HL-60 (cell line): Measurements from ENCODE around the gene NF1.
"Not testable (repeated sequence)": the region's sequence is repeated elsewhere in the genome, so short reads cannot be mapped to it uniquely, and the experiment has no call there.

Experiments used
- POLR2AphosphoS5 ChIP-seq: IDR thresholded peaks from 2 replicates; pipeline ENCODE4 v1.6.1; 2012; ENCODE audit warnings: low read depth
- TF ChIP-seq, protein P1 (sequence below): IDR thresholded peaks from one replicate; pipeline ENCODE4 v1.5.1; 2011; ENCODE audit warnings: low read length, control low read depth, inconsistent platforms; ENCODE audit not compliant: insufficient read depth

DNA sequence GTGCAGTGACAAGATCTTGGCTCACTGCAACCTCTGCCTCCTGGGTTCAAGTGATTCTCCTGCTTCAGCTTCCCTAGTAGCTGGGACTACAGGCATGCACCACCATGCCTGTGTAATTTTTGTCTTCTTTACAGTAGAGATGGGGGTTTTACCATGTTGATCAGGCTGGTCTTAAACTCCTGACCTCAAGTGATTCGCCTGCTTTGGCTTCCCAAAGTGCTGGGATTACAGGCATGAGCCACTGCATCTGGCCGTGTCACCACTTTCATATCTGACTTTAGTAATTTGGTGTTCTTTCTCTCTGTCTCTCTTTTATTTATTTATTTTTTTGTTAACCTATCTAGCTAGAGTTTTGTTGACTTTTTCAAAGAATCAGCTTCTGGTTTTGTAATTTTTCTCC lies 103.9 kb downstream of the NF1 start:
- TF ChIP-seq, protein P1, sequence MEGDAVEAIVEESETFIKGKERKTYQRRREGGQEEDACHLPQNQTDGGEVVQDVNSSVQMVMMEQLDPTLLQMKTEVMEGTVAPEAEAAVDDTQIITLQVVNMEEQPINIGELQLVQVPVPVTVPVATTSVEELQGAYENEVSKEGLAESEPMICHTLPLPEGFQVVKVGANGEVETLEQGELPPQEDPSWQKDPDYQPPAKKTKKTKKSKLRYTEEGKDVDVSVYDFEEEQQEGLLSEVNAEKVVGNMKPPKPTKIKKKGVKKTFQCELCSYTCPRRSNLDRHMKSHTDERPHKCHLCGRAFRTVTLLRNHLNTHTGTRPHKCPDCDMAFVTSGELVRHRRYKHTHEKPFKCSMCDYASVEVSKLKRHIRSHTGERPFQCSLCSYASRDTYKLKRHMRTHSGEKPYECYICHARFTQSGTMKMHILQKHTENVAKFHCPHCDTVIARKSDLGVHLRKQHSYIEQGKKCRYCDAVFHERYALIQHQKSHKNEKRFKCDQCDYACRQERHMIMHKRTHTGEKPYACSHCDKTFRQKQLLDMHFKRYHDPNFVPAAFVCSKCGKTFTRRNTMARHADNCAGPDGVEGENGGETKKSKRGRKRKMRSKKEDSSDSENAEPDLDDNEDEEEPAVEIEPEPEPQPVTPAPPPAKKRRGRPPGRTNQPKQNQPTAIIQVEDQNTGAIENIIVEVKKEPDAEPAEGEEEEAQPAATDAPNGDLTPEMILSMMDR = not testable (repeated sequence)
- not testable (repeated sequence) for TF ChIP-seq POLR2AphosphoS5
